AML-193 (cell line): ENCODE measurements around the gene TSPAN5.

Source experiments
- DNase-seq, 2 experiments: peaks; one replicate each; lab custom pipeline; 2025; lab: John Stamatoyannopoulos, UW

TSPAN5 gene

GRCh38 chr4:98617358-98618047, 40.9 kb downstream of the TSPAN5 start:
- DNase-seq: no peak

DNA sequence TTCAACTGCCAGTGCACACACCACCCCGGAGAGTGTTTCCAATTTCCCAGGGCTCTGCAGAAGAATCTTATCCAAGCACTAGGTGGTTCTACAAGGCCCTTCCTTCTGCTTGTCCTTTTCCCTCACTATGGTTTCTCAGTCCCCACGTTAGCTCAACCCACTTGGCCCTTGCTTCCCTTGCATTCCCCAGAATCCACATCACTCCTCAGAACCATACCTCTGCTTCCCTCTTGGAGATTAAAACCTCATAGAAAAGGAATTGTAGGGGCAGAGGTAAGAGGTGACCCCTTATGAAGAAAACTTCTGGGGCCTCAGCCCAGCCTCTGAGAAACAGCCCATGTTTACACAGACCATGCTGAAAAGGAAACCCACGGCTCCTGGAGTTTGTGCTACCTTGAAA, 42.4 kb downstream of the TSPAN5 start:
- no peak for DNase-seq

GRCh38 chr4:98614662-98615061, 43.7 kb downstream of the TSPAN5 start:
- DNase-seq: no peak

- no peak for DNase-seq
Measured at GRCh38 chr4:98614094-98614493, 44.3 kb downstream of the TSPAN5 start.

- no peak for DNase-seq
Measured at GRCh38 chr4:98613453-98614075, 44.8 kb downstream of the TSPAN5 start.

GRCh38 chr4:98612318-98613250, 45.8 kb downstream of the TSPAN5 start:
- no peak for DNase-seq

GRCh38 chr4:98611677-98612317, 46.6 kb downstream of the TSPAN5 start:
- no peak for DNase-seq

- DNase-seq: no peak
Measured at GRCh38 chr4:98610926-98611676, 47.3 kb downstream of the TSPAN5 start.

GRCh38 chr4:98610431-98610830, 48.0 kb downstream of the TSPAN5 start:
- no peak for DNase-seq

GRCh38 chr4:98609934-98610333, 48.5 kb downstream of the TSPAN5 start:
- DNase-seq: no peak

DNA sequence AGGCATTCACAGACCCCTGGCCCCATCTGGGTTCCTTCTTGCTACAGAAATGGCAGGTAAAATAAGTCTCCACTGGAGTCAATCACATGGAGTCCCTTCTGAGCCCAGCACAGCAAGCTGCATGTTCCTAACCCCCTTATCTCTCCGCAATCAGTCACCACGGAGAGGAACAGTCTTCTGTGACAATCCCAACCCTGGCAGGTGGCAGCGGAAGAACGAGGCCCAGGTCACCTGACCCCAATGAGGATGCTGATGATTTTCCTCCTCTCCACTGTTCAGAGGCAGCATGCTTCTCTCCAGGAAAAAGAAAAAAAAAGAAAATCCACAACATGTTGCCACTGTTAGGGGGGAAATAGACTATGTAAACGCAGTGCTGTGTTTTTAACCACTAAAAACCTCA, 50.1 kb downstream of the TSPAN5 start:
- no peak for DNase-seq

- DNase-seq: no peak
Measured at GRCh38 chr4:98606894-98607293, 51.5 kb downstream of the TSPAN5 start.

- no peak for DNase-seq
Measured at GRCh38 chr4:98605216-98605615, 53.2 kb downstream of the TSPAN5 start.

- DNase-seq: no peak
Measured at GRCh38 chr4:98604723-98605122, 53.7 kb downstream of the TSPAN5 start.

DNA sequence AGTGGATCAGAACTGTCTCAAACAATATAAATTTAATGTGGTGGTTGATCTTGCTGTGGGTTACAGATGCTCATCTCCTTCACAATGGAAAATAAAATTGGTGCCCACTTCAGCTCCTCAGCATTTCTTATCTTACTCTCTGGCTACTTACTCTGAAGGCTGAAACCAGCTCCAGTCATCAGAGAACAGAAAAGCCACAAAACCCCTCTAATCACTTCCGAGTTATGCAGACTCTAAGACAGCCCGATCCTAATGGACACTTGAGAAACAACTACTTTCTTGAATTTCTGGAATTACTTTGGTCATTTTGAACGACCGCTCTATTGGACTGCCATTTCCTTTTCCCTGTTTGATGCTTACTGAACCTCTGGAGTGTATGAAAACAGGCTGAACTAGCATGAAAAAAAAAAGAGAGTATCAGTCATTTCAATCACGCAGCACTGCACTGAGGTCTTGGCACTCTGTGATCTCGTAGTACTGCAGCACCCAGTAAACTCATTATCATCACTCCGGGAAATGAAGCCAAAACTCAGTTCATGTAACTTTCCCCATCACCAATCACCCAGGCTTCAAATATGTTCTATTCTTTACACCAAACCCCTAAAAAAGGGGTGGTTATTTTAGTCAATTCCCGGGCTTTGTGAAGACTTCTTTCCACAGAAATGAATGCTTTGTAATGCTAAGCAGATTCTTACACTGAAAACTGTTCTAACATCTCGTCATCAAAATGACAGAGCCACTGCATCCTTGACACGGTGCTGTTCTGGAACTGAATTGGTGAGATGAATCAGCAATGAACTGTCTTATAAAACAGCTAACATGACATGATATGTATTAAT, 54.5 kb downstream of the TSPAN5 start:
- no peak for DNase-seq

GRCh38 chr4:98602270-98602669, 56.1 kb downstream of the TSPAN5 start:
- DNase-seq: no peak

- no peak for DNase-seq
Measured at GRCh38 chr4:98601708-98602107, 56.7 kb downstream of the TSPAN5 start.

DNA sequence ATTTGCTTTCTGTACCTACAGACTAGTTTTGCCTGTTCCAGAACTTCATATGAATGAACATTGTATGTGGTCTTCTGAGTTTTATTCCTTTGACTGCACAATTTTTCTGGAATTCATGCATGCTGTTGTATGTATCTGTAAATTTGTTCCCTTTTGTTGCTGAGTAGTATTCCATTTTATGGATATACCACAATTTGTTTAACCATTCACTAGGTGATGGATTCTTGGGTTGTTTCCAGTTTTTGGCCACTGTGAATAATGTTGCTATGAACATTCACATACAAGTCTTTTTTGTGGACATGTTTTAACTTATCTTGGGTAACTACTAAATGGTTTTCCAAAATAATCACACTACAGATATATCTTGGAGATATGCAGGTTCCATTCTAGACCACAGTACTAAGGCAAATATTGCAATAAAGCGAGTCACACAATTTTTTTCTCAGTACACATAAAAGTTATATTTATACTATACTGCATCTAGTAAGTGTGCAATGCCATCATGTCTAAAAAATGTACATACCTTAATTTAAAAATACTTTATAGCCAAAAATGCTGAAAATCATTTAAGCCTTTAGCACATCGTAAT, 58.7 kb downstream of the TSPAN5 start:
- DNase-seq: no peak

DNA sequence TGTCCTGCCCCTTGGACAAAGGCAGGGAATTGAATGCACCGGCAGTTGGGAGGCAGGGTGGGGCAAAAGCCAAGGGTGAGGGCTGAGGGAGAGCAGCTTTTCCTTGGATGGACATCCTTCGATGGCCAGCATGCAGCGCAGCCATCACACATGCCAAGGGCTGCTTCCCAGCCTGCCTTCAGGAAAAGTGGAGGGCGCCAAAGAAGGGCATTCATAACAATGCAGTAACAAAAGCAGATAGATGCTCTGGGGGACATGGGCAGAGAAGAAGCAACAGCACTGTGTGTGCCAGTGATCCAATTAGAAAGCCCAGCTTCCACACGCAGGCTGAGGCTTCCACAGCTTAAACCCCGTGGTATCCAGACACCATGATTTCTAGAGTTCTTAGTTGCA, 71.5 kb downstream of the TSPAN5 start:
- DNase-seq: no peak

DNA sequence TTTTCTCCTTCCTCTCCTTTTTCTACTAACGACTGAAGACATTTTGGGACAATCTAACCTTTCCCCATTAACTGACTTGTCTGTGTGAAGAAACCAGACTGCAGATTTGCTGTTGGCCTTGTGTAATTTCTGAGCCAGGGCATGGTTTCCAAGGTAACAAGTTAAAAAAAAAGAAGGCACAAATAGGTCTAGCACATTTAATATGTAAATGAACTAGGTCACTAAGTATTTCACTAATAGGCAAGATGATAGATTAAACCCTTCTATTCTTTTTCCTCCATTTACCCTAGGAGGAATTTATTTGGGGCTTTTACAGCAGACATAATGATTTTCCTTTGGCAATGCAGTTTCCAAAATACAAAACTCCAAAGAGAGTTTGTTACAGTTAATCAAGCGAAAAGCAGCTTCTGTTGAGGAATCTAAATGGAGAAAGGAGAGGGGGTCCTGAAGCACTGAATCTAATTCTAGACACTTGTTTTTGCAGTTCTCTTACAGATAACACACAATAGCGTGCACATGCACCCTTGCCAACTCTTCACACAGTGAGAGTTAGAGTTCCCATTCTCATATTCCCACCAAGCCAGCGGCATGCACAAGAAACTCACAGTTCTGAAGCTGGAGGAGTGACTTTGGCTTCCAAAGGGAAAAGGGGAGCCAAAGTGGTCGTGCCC, 72.0 kb downstream of the TSPAN5 start:
- DNase-seq: peak; percentile 18 to 24
